ENCODE results near the gene LMBR1L. TPM values are rescaled to one million over a fixed set of nuclear protein-coding genes. Genes with fewer than 3 reads are reported as not detected.

The LMBR1L gene
- polyA plus RNA-seq, 3 donors = 22.0 to 104 (median 25.9) TPM

DNA sequence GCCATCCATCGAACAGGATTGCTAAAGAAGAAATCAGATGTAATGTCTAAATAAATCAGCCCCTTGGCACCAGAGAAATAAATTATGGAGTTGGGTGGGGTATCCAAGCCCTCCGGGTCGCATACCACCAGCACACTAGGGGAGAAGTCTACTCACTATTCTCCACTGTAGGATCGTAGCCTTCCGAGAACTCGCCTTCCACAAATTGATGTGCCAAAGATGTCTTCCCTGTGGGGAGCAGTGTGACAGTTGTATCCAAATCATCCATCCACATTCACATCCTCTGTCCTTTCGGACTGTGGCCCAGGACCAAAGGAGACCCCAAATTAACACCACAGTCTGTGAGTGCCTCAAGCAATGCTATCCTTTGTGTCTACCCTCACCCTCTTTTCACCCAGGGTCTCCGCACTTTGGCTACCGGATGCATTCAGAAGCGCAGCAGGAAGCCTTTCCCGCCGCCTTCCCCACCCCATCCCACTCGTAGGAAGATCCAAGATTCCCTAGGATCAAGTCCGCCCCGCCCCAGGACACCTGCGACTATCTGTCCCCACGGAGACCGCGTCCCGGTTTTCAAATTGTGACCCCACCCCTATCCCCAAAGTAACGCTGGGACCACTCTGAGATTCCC is 41.7 kb downstream of the LMBR1L start:
- WGBS (ENCODE audit: insufficient coverage) = 2% methylated on average over 14 of the region's 21 CpGs
- H3K4me2 ChIP-seq (replicated peaks; ENCODE audit: extremely low read depth, low read length, poor library complexity, severe bottlenecking) = peak overlapping the region; percentile 79
- H3K9me3 ChIP-seq (replicated peaks in 1 of 2; ENCODE audit: control insufficient read depth in 1 of 2, insufficient read depth in 1 of 2, low read length in 2 of 2) = no peaks in the 10 kb centered on the region
- H3K79me2 ChIP-seq (ENCODE audit: insufficient read depth, low read length) = no peaks in the 10 kb centered on the region
- peaks cover 15% of the 10 kb centered on the region in 2 donors for H3K4me1 ChIP-seq (ENCODE audit: control insufficient read depth in 1 of 2, insufficient read depth in 2 of 2, low read length in 2 of 2)
- H3K27ac ChIP-seq (ENCODE audit: low read depth in 1 of 2, low read length in 2 of 2) = peak overlapping the region; percentile 69 to 72
- intact Hi-C loops (cut with micrococcal nuclease) = loop anchor here in 1 of 2 donors (10.0 kb wide), 1 partner anchor 276 kb away; the partner anchor contains the start of gene DNAJC22
- TF ChIP-seq, protein P1, sequence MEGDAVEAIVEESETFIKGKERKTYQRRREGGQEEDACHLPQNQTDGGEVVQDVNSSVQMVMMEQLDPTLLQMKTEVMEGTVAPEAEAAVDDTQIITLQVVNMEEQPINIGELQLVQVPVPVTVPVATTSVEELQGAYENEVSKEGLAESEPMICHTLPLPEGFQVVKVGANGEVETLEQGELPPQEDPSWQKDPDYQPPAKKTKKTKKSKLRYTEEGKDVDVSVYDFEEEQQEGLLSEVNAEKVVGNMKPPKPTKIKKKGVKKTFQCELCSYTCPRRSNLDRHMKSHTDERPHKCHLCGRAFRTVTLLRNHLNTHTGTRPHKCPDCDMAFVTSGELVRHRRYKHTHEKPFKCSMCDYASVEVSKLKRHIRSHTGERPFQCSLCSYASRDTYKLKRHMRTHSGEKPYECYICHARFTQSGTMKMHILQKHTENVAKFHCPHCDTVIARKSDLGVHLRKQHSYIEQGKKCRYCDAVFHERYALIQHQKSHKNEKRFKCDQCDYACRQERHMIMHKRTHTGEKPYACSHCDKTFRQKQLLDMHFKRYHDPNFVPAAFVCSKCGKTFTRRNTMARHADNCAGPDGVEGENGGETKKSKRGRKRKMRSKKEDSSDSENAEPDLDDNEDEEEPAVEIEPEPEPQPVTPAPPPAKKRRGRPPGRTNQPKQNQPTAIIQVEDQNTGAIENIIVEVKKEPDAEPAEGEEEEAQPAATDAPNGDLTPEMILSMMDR (IDR thresholded peaks at IDR 0.05) = no peak
- no peaks in the 10 kb centered on the region for H3K36me3 Mint-ChIP-seq
- no peaks in the 10 kb centered on the region for H3K36me3 ChIP-seq (replicated peaks in 1 of 2; ENCODE audit: control insufficient read depth in 1 of 2, insufficient read depth in 2 of 2, low read length in 2 of 2)
- peaks cover 17% of the 10 kb centered on the region for H3K4me1 Mint-ChIP-seq
- peak overlapping the region; percentile 80 to 90 (median 81) for H3K4me3 ChIP-seq (replicated peaks in 1 of 3; ENCODE audit: low read depth in 2 of 3, low read length in 3 of 3)
- H3K27me3 ChIP-seq (ENCODE audit: control insufficient read depth in 2 of 2, insufficient read depth in 2 of 2, low read length in 2 of 2) = no peaks in the 10 kb centered on the region
- peak overlapping the region; percentile 93 for H2AFZ ChIP-seq (ENCODE audit: insufficient read depth, low read depth, low read length, poor library complexity, severe bottlenecking)
- no peak for DNase-seq
- no peaks in the 10 kb centered on the region for H4K20me1 ChIP-seq (ENCODE audit: insufficient read depth, low read length)
- peak overlapping the region in 6 of 7 donors; percentile 89 to 94 (median 92) for H3K27ac Mint-ChIP-seq
- H3K9me3 Mint-ChIP-seq = peaks cover 0 to 1% (median 0%) of the 10 kb centered on the region in 7 donors
- peak overlapping the region; percentile 97 to 98 for H3K4me3 Mint-ChIP-seq
- H3K9ac ChIP-seq (ENCODE audit: insufficient read depth, low read length, poor library complexity, severe bottlenecking) = peak overlapping the region; percentile 63
- peaks cover 1 to 9% (median 5%) of the 10 kb centered on the region in 3 donors for H3K27me3 Mint-ChIP-seq (ENCODE audit: low read depth in 3 of 3)

DNA sequence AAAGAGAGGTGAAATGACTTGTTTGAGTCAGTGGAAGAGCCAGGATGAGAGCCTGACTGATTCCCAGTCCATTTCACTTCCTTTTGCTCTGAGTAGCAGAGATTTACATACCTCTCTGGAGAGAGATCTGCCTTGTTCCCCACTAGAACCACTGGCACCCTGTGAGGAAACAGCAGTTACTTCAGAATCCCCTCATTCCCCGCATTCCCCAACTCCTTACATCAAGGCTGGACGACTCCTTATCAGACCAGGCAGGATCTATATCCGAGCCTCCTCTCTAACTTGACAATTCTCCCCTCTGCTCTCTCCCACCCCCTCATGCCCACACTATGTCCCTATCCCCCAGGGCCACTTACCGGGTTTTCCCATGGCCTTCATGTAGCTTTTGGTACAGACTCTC is 44.5 kb downstream of the LMBR1L start:
- Mint-ChIP-seq H3K36me3 (no peaks in the 10 kb centered on the region), H3K4me1 (peaks cover 25% of the 10 kb centered on the region), H3K27me3 (ENCODE audit: low read depth in 3 of 3) (peaks cover 1 to 9% (median 2%) of the 10 kb centered on the region in 3 donors), H3K9me3 (peaks cover 0 to 1% (median 0%) of the 10 kb centered on the region in 7 donors), H3K4me3 (no peak overlapping the region), H3K27ac (no peak overlapping the region)
- WGBS (ENCODE audit: insufficient coverage) = 98% methylated on average over 4 of the region's 4 CpGs
- Histone ChIP-seq H3K27ac (ENCODE audit: low read depth in 1 of 2, low read length in 2 of 2) (no peak overlapping the region), H4K20me1 (ENCODE audit: insufficient read depth, low read length) (no peaks in the 10 kb centered on the region), H3K9me3 (replicated peaks in 1 of 2; ENCODE audit: control insufficient read depth in 1 of 2, insufficient read depth in 1 of 2, low read length in 2 of 2) (no peaks in the 10 kb centered on the region), H3K27me3 (ENCODE audit: control insufficient read depth in 2 of 2, insufficient read depth in 2 of 2, low read length in 2 of 2) (no peaks in the 10 kb centered on the region), H3K79me2 (ENCODE audit: insufficient read depth, low read length) (peaks cover under 1% of the 10 kb centered on the region), H3K4me3 (replicated peaks in 1 of 3; ENCODE audit: low read depth in 2 of 3, low read length in 3 of 3) (no peak overlapping the region), H3K4me2 (replicated peaks; ENCODE audit: extremely low read depth, low read length, poor library complexity, severe bottlenecking) (no peak overlapping the region), H3K4me1 (ENCODE audit: control insufficient read depth in 1 of 2, insufficient read depth in 2 of 2, low read length in 2 of 2) (peaks cover 19 to 21% of the 10 kb centered on the region in 2 donors), H3K9ac (ENCODE audit: insufficient read depth, low read length, poor library complexity, severe bottlenecking) (no peak overlapping the region), H2AFZ (ENCODE audit: insufficient read depth, low read depth, low read length, poor library complexity, severe bottlenecking) (no peak overlapping the region), H3K36me3 (replicated peaks in 1 of 2; ENCODE audit: control insufficient read depth in 1 of 2, insufficient read depth in 2 of 2, low read length in 2 of 2) (no peaks in the 10 kb centered on the region)
- TF ChIP-seq, protein P1 (IDR thresholded peaks at IDR 0.05) = no peak
- no peak for DNase-seq
- intact Hi-C loops (cut with micrococcal nuclease) = loop anchor here in 1 of 2 donors (10.0 kb wide), 1 partner anchor 279 kb away; the partner anchor contains the start of gene DNAJC22
